Esophagus squamous epithelium (tissue), 4 donors: Measurements from ENCODE around the gene SMYD2.

Source experiments
- CTCF ChIP-seq, 6 experiments: fragments of 450-650 bp in 4 of 6; fragments of 200-600 bp in 2 of 6; sonication (generic) in 2 of 6; IDR thresholded peaks; one replicate each; pipeline ENCODE4 v1.5.1; 2016 to 2019; ENCODE audit warnings: antibody characterized with exemption in 6 of 6, mild to moderate bottlenecking in 4 of 6, moderate library complexity in 4 of 6
- POLR2A ChIP-seq, 4 donors: fragments of 450-650 bp; IDR thresholded peaks; one replicate each; pipeline ENCODE4 v1.6.1; 2017; ENCODE audit warnings: antibody characterized with exemption in 4 of 4, mild to moderate bottlenecking in 4 of 4, moderate library complexity in 3 of 4

- TF ChIP-seq POLR2A (IDR thresholded peaks at IDR 0.05) = no peak
- TF ChIP-seq CTCF (IDR thresholded peaks at IDR 0.05) = no peak
These were observed 29.6 kb upstream of the SMYD2 start for GRCh38 chr1:214251354-214251753.
